Epithelial cell of esophagus (primary cell): ENCODE measurements around the gene ARL8A.
"Not testable (repeated sequence)": the region's sequence is repeated elsewhere in the genome, so short reads cannot be mapped to it uniquely, and the experiment has no call there.

Source experiments
- DNase-seq: peaks from one replicate; pipeline ENCODE4 v3.0.0; 2010; ENCODE audit warnings: low read depth
- H3K4me3 ChIP-seq: 2 replicates; pipeline ENCODE4 v1.5.1; 2011; ENCODE audit warnings: mild to moderate bottlenecking, low read length, control low read depth
- CTCF ChIP-seq: IDR thresholded peaks from 2 replicates; pipeline ENCODE4 v1.5.1; 2011; ENCODE audit warnings: low read depth, mild to moderate bottlenecking, low read length, control low read depth, inconsistent platforms; ENCODE audit not compliant: insufficient read depth; ENCODE audit errors: missing control alignments

ARL8A gene

GRCh38 chr1:202149566-202149965 is 5.0 kb upstream of the ARL8A start:
- no peak overlapping the region for H3K4me3 ChIP-seq
- TF ChIP-seq CTCF: no peak
- no peak for DNase-seq

- TF ChIP-seq CTCF: no peak
- no peak for DNase-seq
- H3K4me3 ChIP-seq: no peak overlapping the region
These were observed 3.9 kb upstream of the ARL8A start for GRCh38 chr1:202148391-202148790.

GRCh38 chr1:202146993-202147392 is 2.5 kb upstream of the ARL8A start:
- no peak overlapping the region for H3K4me3 ChIP-seq
- no peak for TF ChIP-seq CTCF
- DNase-seq: no peak

GRCh38 chr1:202146279-202146678 is 1.7 kb upstream of the ARL8A start:
- DNase-seq: no peak
- H3K4me3 ChIP-seq: no peak overlapping the region
- TF ChIP-seq CTCF: no peak

GRCh38 chr1:202145744-202146140 is 1.2 kb upstream of the ARL8A start:
- H3K4me3 ChIP-seq, DNase-seq: not testable (repeated sequence)

- TF ChIP-seq CTCF: no peak
- peak overlapping the region; percentile 50 for H3K4me3 ChIP-seq
- peak; percentile 48 for DNase-seq
These were observed 669 bp upstream of the ARL8A start for GRCh38 chr1:202145068-202145743.

- DNase-seq: no peak
- H3K4me3 ChIP-seq: peak overlapping the region; percentile 76
- TF ChIP-seq CTCF: no peak
These were observed 652 bp downstream of the ARL8A start for GRCh38 chr1:202143768-202144401.
